ENCODE measurements around the gene USP9X. TPM values are rescaled to one million over a fixed set of nuclear protein-coding genes. Genes with fewer than 3 reads are reported as not detected.
"Not testable (repeated sequence)": the region's sequence is repeated elsewhere in the genome, so short reads cannot be mapped to it uniquely, and the experiment has no call there.

Gene USP9X
- total RNA-seq, 6 experiments from 2014 or later: 54.1 to 73.0 (median 60.9) TPM

GRCh38 chrX:41045960-41046567, 39.2 kb upstream of the USP9X start:
- H3K36me3 Mint-ChIP-seq (ENCODE audit: low read depth): no peaks in the 10 kb centered on the region
- no peak overlapping the region for H3K27ac Mint-ChIP-seq
- no peaks in the 10 kb centered on the region for H3K27me3 Mint-ChIP-seq (ENCODE audit: insufficient read depth)
- H3K4me3 Mint-ChIP-seq: no peak overlapping the region
- no peak for DNase-seq
- TF ChIP-seq CTCF (IDR thresholded peaks at IDR 0.05): no peak
- H3K9me3 Mint-ChIP-seq: no peaks in the 10 kb centered on the region
- H3K4me1 Mint-ChIP-seq (ENCODE audit: low read depth): peaks cover 14% of the 10 kb centered on the region

GRCh38 chrX:41047878-41048534, 37.2 kb upstream of the USP9X start:
- no peak for TF ChIP-seq CTCF (IDR thresholded peaks at IDR 0.05)
- no peaks in the 10 kb centered on the region for H3K9me3 Mint-ChIP-seq
- H3K27me3 Mint-ChIP-seq (ENCODE audit: insufficient read depth): no peaks in the 10 kb centered on the region
- no peak for DNase-seq
- no peaks in the 10 kb centered on the region for H3K36me3 Mint-ChIP-seq (ENCODE audit: low read depth)
- no peak overlapping the region for H3K4me3 Mint-ChIP-seq
- H3K4me1 Mint-ChIP-seq (ENCODE audit: low read depth): peaks cover 14% of the 10 kb centered on the region
- no peak overlapping the region for H3K27ac Mint-ChIP-seq

GRCh38 chrX:41050359-41050758, 34.9 kb upstream of the USP9X start:
- no peak for DNase-seq
- Mint-ChIP-seq H3K27ac (no peak overlapping the region), H3K36me3 (ENCODE audit: low read depth) (no peaks in the 10 kb centered on the region), H3K4me1 (ENCODE audit: low read depth) (no peaks in the 10 kb centered on the region), H3K9me3 (no peaks in the 10 kb centered on the region), H3K27me3 (ENCODE audit: insufficient read depth) (no peaks in the 10 kb centered on the region), H3K4me3 (no peak overlapping the region)
- TF ChIP-seq CTCF (IDR thresholded peaks at IDR 0.05): no peak

- Mint-ChIP-seq H3K9me3 (no peaks in the 10 kb centered on the region), H3K4me1 (ENCODE audit: low read depth) (no peaks in the 10 kb centered on the region), H3K27me3 (ENCODE audit: insufficient read depth) (no peaks in the 10 kb centered on the region), H3K27ac (no peak overlapping the region), H3K4me3 (no peak overlapping the region), H3K36me3 (ENCODE audit: low read depth) (no peaks in the 10 kb centered on the region)
- no peak for DNase-seq
- no peak for TF ChIP-seq CTCF (IDR thresholded peaks at IDR 0.05)
Observed at GRCh38 chrX:41051288-41051687, 34.0 kb upstream of the USP9X start.

- no peak for DNase-seq
- Mint-ChIP-seq H3K36me3 (ENCODE audit: low read depth) (no peaks in the 10 kb centered on the region), H3K27me3 (ENCODE audit: insufficient read depth) (no peaks in the 10 kb centered on the region), H3K27ac (no peak overlapping the region), H3K9me3 (no peaks in the 10 kb centered on the region), H3K4me3 (no peak overlapping the region), H3K4me1 (ENCODE audit: low read depth) (peaks cover 3% of the 10 kb centered on the region)
- no peak for TF ChIP-seq CTCF (IDR thresholded peaks at IDR 0.05)
Observed at GRCh38 chrX:41055740-41056139, 29.5 kb upstream of the USP9X start.

- H3K27ac Mint-ChIP-seq; DNase-seq; H3K4me3 Mint-ChIP-seq; H3K27me3 Mint-ChIP-seq (ENCODE audit: insufficient read depth); H3K9me3 Mint-ChIP-seq; H3K36me3 Mint-ChIP-seq (ENCODE audit: low read depth): not testable (repeated sequence)
- H3K4me1 Mint-ChIP-seq (ENCODE audit: low read depth): peaks cover 22% of the 10 kb centered on the region
Observed at GRCh38 chrX:41063276-41063675, 22.0 kb upstream of the USP9X start.
